Stomach (tissue), 9 donors: ENCODE measurements around the gene MYRIP. TPM values are rescaled to one million over a fixed set of nuclear protein-coding genes. Genes with fewer than 3 reads are reported as not detected.

Source experiments
- DNase-seq, 2 donors: peaks; one replicate each; pipeline versions ENCODE4 v3.0.0 to v3.0.0-alpha.2; 2013 to 2019
- H3K27ac ChIP-seq, 5 donors: fragments of 200-600 bp in 4 of 5; sonication (generic) in 4 of 5; one replicate each; pipeline ENCODE4 v1.5.1; 2013 to 2019; ENCODE audit warnings: mild to moderate bottlenecking in 1 of 5, moderate library complexity in 1 of 5
- H3K27me3 ChIP-seq, 3 donors: fragments of 200-600 bp; sonication (generic); one replicate each; pipeline ENCODE4 v1.5.1; 2017 to 2019; ENCODE audit warnings: mixed run types in 1 of 3
- H3K36me3 ChIP-seq, 4 donors: fragments of 200-600 bp; sonication (generic); 1 replicate in 3 of 4; 2 replicates in 1 of 4; pipeline ENCODE4 v1.5.1; 2016 to 2019
- H3K4me1 ChIP-seq, 4 donors: fragments of 200-600 bp; sonication (generic); one replicate each; pipeline ENCODE4 v1.5.1; 2016 to 2019
- H3K4me3 ChIP-seq, 4 donors: fragments of 200-600 bp; sonication (generic) in 3 of 4; one replicate each; pipeline ENCODE4 v1.5.1; 2016 to 2019; ENCODE audit warnings: mild to moderate bottlenecking in 1 of 4
- H3K9me3 ChIP-seq, 4 donors: fragments of 200-600 bp; sonication (generic); one replicate each; pipeline ENCODE4 v1.5.1; 2016 to 2019
- EP300 ChIP-seq: sonication (generic); formaldehyde crosslinking; IDR thresholded peaks from one replicate; pipeline ENCODE4 v1.6.1; 2017; ENCODE audit warnings: antibody characterized with exemption
- POLR2A ChIP-seq, 4 donors: fragments of 450-650 bp; IDR thresholded peaks; one replicate each; pipeline ENCODE4 v1.6.1; 2016; ENCODE audit warnings: antibody characterized with exemption in 4 of 4, control low read depth in 2 of 4, mild to moderate bottlenecking in 1 of 4, moderate library complexity in 1 of 4
- POLR2AphosphoS5 ChIP-seq, 3 donors: sonication (generic); formaldehyde crosslinking; IDR thresholded peaks; one replicate each; pipeline ENCODE4 v1.6.1; 2016; ENCODE audit warnings: antibody characterized with exemption in 3 of 3
- WGBS, 5 donors: extraction: QIAGEN DNeasy Blood & Tissue Kit in 3 of 5; methylation state at CpG; one replicate each; pipeline versions ENCODE4 v1.1.5 to v1.1.7; 2013 to 2018; 5-methylcytosine and 5-hydroxymethylcytosine counted together
- intact Hi-C: fragments of 100-400 bp; cut with DNase I; formaldehyde crosslinking; loops from one replicate; pipeline ENCODE4 v1.15.1; 2023; ENCODE audit warnings: low total_unique reads
- polyA plus RNA-seq, 3 donors: library from polyadenylated mRNA; stranded (reverse); fragments of 200-250 nt; gene quantifications; one replicate each; pipeline ENCODE4 v1.2.3, GENCODE V29; 2013
- total RNA-seq, 5 donors: library from RNA; depleted of rRNA; stranded (reverse); fragments of >200 nt; gene quantifications; one replicate each; pipeline versions ENCODE4 v1.1.0 to v1.2.3, GENCODE V29; 2014 to 2016
- TF ChIP-seq, protein P1 (sequence below), 7 experiments: fragments of 450-650 bp in 4 of 7; fragments of 200-600 bp in 3 of 7; sonication (generic) in 3 of 7; IDR thresholded peaks; one replicate each; pipeline ENCODE4 v1.5.1; 2016 to 2019; ENCODE audit warnings: antibody characterized with exemption in 7 of 7, control low read depth in 2 of 7, mild to moderate bottlenecking in 1 of 7
- donor health status: healthy with polysubstance abuse.
- donor health status: Bipolar disorder and iron deficiency.
- donor health status: healthy.

Gene MYRIP
- total and polyA plus RNA-seq, 8 donors, result 1.8 to 20.6 (median 6.8) TPM

DNA sequence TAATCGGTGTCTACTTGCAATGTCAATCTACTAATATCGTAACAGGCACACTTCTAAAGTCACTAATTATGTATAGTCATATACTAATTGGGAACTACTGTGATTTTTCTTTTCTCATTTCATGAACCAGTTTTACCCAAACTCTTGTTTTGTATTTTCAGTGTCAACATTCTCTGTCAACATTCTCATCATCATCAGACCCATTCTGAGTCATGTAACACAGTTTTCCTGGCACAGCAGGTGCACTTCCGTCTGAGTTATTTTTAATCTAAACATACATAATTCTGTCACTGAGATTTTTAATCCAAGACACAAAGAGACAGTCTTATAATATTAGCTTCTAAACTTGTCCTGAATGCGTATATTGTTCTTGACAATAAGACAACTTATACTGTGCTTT is 295.0 kb downstream of the MYRIP start:
- H3K27ac ChIP-seq, result no peak overlapping the region
- 75 to 86% (median 83%) methylated on average over 4 of the region's 4 CpGs for WGBS, 5 donors
- no peak for TF ChIP-seq EP300
- TF ChIP-seq POLR2AphosphoS5 (IDR thresholded peaks at IDR 0.05), result no peak
- TF ChIP-seq, protein P1, sequence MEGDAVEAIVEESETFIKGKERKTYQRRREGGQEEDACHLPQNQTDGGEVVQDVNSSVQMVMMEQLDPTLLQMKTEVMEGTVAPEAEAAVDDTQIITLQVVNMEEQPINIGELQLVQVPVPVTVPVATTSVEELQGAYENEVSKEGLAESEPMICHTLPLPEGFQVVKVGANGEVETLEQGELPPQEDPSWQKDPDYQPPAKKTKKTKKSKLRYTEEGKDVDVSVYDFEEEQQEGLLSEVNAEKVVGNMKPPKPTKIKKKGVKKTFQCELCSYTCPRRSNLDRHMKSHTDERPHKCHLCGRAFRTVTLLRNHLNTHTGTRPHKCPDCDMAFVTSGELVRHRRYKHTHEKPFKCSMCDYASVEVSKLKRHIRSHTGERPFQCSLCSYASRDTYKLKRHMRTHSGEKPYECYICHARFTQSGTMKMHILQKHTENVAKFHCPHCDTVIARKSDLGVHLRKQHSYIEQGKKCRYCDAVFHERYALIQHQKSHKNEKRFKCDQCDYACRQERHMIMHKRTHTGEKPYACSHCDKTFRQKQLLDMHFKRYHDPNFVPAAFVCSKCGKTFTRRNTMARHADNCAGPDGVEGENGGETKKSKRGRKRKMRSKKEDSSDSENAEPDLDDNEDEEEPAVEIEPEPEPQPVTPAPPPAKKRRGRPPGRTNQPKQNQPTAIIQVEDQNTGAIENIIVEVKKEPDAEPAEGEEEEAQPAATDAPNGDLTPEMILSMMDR (IDR thresholded peaks at IDR 0.05), result no peak
- TF ChIP-seq POLR2A (IDR thresholded peaks at IDR 0.05), result no peak
- no peak overlapping the region for H3K4me3 ChIP-seq
- intact Hi-C loops, result no loop called here
- no peaks in the 10 kb centered on the region for H3K27me3 ChIP-seq
- H3K36me3 ChIP-seq, result no peaks in the 10 kb centered on the region
- DNase-seq, result no peak
- H3K9me3 ChIP-seq, result peaks cover 0 to 18% (median 2%) of the 10 kb centered on the region in 4 donors
- peaks cover 0 to 17% (median 0%) of the 10 kb centered on the region in 4 donors for H3K4me1 ChIP-seq

DNA sequence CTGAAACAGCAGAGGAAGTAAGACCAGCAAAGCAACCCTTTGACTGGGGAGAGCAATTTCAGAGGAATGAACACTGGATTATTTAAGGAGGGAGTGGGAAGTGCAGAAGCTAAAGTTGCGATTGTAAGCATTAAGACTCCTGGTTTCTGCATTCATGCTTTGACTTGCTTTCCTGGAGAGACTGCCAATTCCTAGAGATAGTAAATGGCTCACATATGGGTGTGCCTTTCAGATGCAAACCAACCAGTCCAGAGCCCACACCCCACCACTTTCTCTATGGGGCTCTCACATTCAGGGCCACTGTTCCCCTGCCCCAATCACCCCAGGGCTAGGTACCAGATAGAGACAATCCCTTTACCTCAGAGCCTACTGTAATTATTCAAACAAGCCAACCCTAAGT is 299.2 kb downstream of the MYRIP start:
- Histone ChIP-seq H3K4me1 (peaks cover 0 to 9% (median 0%) of the 10 kb centered on the region in 4 donors), H3K27me3 (no peaks in the 10 kb centered on the region), H3K9me3 (no peaks in the 10 kb centered on the region), H3K36me3 (no peaks in the 10 kb centered on the region), H3K27ac (no peak overlapping the region), H3K4me3 (no peak overlapping the region)
- DNase-seq, result no peak
- WGBS, 5 donors, result 43 to 79% (median 55%) methylated on average over 1 of the region's 1 CpG
- TF ChIP-seq POLR2A (IDR thresholded peaks at IDR 0.05), result no peak
- intact Hi-C loops, result no loop called here

DNA sequence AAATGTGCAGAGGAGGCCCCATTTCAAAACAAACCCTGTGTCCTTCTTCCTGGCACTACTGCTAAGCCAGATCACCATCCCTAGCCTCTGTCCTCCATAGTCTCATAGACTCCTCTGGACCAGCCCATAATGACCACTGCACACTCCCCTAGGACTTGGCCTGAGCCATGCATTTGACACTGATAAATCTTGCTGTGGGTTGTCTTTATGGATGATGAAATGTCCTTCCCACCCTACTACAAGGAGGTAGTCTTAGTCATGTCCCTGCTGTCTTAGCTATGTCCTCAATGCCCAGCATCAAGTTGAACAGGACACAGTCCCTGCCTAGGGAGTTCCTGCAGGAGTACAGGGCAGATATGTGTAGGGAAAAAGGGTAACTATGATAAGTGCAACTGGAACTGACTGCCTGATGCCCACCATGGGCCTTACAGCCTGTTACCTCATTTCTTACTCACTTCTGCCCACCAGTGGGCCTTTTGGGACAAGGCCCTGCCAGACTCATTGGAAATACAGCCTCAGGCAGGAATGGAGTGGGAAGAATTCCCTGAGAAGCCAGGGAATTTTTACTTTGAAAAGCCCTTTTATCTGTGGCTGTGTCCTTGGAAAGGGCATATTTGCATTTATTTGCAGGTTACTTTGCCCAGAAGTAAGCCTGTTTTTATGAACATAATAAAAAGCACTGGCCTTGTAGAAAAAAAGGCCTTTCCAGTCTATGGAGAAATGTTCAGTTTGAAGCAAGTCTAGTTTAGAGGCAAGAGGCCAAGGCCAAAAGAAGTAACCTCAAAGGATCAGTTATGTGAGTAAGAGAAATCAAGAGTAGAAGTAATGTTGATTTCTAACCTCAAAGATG is 300.5 kb downstream of the MYRIP start:
- Histone ChIP-seq H3K27ac (no peak overlapping the region), H3K4me3 (no peak overlapping the region), H3K4me1 (no peaks in the 10 kb centered on the region), H3K9me3 (no peaks in the 10 kb centered on the region), H3K27me3 (no peaks in the 10 kb centered on the region), H3K36me3 (no peaks in the 10 kb centered on the region)
- TF ChIP-seq, protein P1 (IDR thresholded peaks at IDR 0.05), result no peak
- TF ChIP-seq POLR2A (IDR thresholded peaks at IDR 0.05), result no peak
- no peak for TF ChIP-seq POLR2AphosphoS5 (IDR thresholded peaks at IDR 0.05)
- TF ChIP-seq EP300, result no peak
- intact Hi-C loops, result no loop called here
- peak in 1 of 2 donors; percentile 40 for DNase-seq

DNA sequence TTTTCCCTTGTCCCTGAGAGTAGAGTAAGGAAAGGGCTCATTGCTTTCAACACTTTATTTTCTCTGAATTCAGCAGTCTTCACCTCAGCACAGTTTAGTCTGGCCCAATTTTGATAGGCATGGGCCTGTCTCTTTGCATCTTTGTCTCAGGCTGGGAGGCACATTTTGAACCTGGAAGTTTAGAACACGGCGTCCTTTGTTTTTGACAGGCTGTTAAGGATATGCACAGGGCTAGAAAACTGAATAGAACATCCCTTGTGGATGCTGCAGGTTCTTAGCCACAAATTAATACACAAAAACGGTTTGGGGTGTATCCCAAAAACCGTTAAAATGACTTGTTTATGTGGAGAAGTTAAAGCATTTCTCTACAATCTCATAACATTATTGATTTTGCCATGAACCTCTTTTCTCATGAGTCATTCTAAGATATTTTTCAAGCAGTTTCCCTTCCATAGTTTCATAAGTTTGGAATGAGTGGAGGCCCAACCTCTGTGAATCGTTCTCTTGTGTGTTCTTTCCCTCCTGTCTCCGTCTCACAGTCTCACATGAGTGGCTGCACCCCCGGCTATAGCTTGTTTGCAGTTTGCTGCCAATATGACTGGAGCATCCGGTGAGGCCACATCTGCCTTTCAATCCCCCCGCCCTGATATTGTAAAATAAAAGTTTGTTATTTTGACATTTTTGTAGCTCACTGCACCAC is 307.2 kb downstream of the MYRIP start:
- Histone ChIP-seq H3K36me3 (no peaks in the 10 kb centered on the region), H3K27me3 (no peaks in the 10 kb centered on the region), H3K27ac (no peak overlapping the region), H3K4me3 (no peak overlapping the region), H3K9me3 (no peaks in the 10 kb centered on the region), H3K4me1 (peaks cover 0 to 9% (median 0%) of the 10 kb centered on the region in 4 donors)
- intact Hi-C loops, result no loop called here
- 75 to 88% (median 82%) methylated on average over 9 of the region's 9 CpGs for WGBS, 5 donors
- TF ChIP-seq POLR2AphosphoS5 (IDR thresholded peaks at IDR 0.05), result no peak
- TF ChIP-seq EP300, result no peak
- TF ChIP-seq, protein P1 (IDR thresholded peaks at IDR 0.05), result no peak
- no peak for TF ChIP-seq POLR2A (IDR thresholded peaks at IDR 0.05)
- DNase-seq, result no peak
